Liver (tissue), 3 donors: ENCODE results near the gene C3orf52.

Experiments used
- ATF3 ChIP-seq: IDR thresholded peaks from 2 replicates; pipeline ENCODE4 v1.6.1; 2016; ENCODE audit warnings: antibody characterized with exemption
- CTCF ChIP-seq: fragments of 150-350 bp; IDR thresholded peaks from 2 replicates; pipeline ENCODE4 v1.5.1; 2017; ENCODE audit warnings: improper control_type of control experiment, low read depth, low read length; ENCODE audit not compliant: missing input control
- EGR1 ChIP-seq, 2 donors: IDR thresholded peaks; 2 replicates each; pipeline ENCODE4 v1.6.1; 2016 to 2018; ENCODE audit warnings: antibody characterized with exemption in 2 of 2, low read depth in 2 of 2
- FOXA1 ChIP-seq: IDR thresholded peaks from 2 replicates; pipeline ENCODE4 v1.6.1; 2016; ENCODE audit warnings: antibody characterized with exemption
- GABPA ChIP-seq, 2 donors: IDR thresholded peaks in 1 of 2; conservative IDR thresholded peaks in 1 of 2; 2 replicates each; pipeline ENCODE4 v1.6.1; 2016; ENCODE audit warnings: antibody characterized with exemption in 2 of 2, mild to moderate bottlenecking in 1 of 2, moderate library complexity in 1 of 2
- MAX ChIP-seq: IDR thresholded peaks from 2 replicates; pipeline ENCODE4 v1.6.1; 2016; ENCODE audit warnings: antibody characterized with exemption
- RAD21 ChIP-seq, 2 donors: IDR thresholded peaks; 2 replicates each; pipeline ENCODE4 v1.6.1; 2016; ENCODE audit warnings: antibody characterized with exemption in 2 of 2, mild to moderate bottlenecking in 2 of 2
- RXRA ChIP-seq, 2 donors: IDR thresholded peaks; 2 replicates each; pipeline ENCODE4 v1.6.1; 2017 to 2018; ENCODE audit warnings: antibody characterized with exemption in 2 of 2, mild to moderate bottlenecking in 1 of 2
- SP1 ChIP-seq: IDR thresholded peaks from 2 replicates; pipeline ENCODE4 v1.6.1; 2018; ENCODE audit warnings: antibody characterized with exemption, mild to moderate bottlenecking
- TAF1 ChIP-seq: conservative IDR thresholded peaks from 2 replicates; pipeline ENCODE4 v1.6.1; 2016; ENCODE audit warnings: antibody characterized with exemption, mild to moderate bottlenecking
- YY1 ChIP-seq: IDR thresholded peaks from 2 replicates; pipeline ENCODE4 v1.6.1; 2016; ENCODE audit warnings: antibody characterized with exemption, mild to moderate bottlenecking
- ZBTB33 ChIP-seq: IDR thresholded peaks from 2 replicates; pipeline ENCODE4 v1.6.1; 2016; ENCODE audit warnings: antibody characterized with exemption
- TF ChIP-seq, protein P1 (sequence below): IDR thresholded peaks from 2 replicates; pipeline ENCODE4 v1.6.1; 2016; ENCODE audit warnings: antibody characterized with exemption, mild to moderate bottlenecking
- donor health status: healthy.
- donor health status: healthy.

DNA sequence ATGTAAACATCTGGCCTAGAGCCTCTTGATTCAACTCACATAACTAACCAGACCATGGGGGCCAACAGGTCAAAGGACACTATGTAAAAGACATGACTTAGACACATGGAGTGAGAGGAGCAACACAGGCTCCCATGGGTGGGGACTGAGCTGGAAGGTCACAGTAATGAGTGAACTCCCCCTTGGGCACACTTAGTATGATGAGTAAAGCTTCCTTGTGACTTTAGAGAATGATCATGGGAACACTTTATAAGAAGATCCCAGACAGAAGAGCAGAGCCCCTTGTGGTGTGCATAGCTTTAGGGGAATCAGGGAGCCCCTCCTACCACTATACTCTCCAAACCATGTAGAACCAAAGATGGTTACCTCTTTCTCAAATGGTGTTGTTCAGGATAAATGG is 36.7 kb downstream of the C3orf52 start:
- TF ChIP-seq CTCF (no peak), SP1 (no peak), TAF1 (no peak), ATF3 (no peak), RXRA (IDR thresholded peaks at IDR 0.05) (no peak), FOXA1 (no peak), ZBTB33 (no peak), RAD21 (IDR thresholded peaks at IDR 0.05) (no peak), YY1 (no peak), GABPA (IDR thresholded peaks at IDR 0.05 in 1 of 2, conservative IDR thresholded peaks at IDR 0.05 in 1 of 2) (no peak), MAX (no peak), EGR1 (IDR thresholded peaks at IDR 0.05; ENCODE audit: low read depth in 2 of 2) (no peak)
- TF ChIP-seq, protein P1, sequence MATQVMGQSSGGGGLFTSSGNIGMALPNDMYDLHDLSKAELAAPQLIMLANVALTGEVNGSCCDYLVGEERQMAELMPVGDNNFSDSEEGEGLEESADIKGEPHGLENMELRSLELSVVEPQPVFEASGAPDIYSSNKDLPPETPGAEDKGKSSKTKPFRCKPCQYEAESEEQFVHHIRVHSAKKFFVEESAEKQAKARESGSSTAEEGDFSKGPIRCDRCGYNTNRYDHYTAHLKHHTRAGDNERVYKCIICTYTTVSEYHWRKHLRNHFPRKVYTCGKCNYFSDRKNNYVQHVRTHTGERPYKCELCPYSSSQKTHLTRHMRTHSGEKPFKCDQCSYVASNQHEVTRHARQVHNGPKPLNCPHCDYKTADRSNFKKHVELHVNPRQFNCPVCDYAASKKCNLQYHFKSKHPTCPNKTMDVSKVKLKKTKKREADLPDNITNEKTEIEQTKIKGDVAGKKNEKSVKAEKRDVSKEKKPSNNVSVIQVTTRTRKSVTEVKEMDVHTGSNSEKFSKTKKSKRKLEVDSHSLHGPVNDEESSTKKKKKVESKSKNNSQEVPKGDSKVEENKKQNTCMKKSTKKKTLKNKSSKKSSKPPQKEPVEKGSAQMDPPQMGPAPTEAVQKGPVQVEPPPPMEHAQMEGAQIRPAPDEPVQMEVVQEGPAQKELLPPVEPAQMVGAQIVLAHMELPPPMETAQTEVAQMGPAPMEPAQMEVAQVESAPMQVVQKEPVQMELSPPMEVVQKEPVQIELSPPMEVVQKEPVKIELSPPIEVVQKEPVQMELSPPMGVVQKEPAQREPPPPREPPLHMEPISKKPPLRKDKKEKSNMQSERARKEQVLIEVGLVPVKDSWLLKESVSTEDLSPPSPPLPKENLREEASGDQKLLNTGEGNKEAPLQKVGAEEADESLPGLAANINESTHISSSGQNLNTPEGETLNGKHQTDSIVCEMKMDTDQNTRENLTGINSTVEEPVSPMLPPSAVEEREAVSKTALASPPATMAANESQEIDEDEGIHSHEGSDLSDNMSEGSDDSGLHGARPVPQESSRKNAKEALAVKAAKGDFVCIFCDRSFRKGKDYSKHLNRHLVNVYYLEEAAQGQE = no peak
